ENCODE measurements around the gene BARX2.

The BARX2 gene

DNA sequence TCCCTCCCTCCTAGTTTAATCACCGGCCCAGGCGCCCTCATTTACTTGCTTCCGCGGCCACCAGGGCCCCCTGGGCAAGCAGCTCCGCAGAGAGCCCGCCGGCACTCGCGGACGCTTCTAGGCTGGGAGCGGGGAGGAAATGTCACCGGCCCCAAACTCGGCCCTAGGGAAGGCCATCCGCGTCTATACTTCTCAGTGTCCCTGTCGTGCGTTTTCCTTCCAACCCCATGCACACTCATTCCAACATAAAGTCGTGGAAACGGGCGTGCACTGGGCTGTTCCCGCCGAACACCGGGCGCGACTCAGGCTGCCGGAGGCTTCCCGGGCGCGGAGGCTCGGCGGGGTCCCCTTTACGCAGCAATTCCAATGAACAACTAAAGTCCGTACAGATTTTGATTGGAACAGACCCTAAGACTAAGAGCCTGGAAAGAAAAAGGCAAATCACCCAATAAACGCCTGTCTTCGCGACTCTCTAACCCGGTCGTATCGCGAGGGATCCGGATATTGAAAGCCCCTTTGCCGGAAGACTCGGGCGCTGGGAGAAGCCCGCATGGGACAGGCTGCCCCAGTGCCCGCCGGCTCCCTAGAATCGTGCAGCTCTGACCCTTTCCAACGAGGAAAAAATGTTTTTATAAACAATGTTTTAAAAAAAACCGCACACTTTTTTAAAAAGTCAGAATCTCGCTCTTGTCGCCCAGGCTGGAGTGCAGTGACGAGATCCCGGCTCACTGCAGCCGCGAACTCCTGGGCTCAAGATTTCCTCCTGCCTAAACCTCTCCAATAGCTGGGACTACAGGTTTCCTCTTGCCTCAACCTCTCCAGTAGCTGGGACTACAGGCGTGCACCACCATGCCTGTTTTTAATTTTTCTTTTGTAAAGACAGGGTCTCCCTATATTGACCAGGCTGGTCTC is 1.3 kb upstream of the BARX2 start:
- no peak for DNase-seq (ENCODE audit: low read depth, low spot score)

GRCh38 chr11:129374993-129375750 is 476 bp upstream of the BARX2 start:
- no peak for DNase-seq (ENCODE audit: low read depth, low spot score)

GRCh38 chr11:129376658-129377341 is 1.2 kb downstream of the BARX2 start:
- no peak for DNase-seq (ENCODE audit: low read depth, low spot score)

GRCh38 chr11:129377739-129378138 is 2.1 kb downstream of the BARX2 start:
- no peak for DNase-seq (ENCODE audit: low read depth, low spot score)

GRCh38 chr11:129380413-129380812 is 4.8 kb downstream of the BARX2 start:
- DNase-seq (ENCODE audit: low read depth, low spot score), result no peak

DNA sequence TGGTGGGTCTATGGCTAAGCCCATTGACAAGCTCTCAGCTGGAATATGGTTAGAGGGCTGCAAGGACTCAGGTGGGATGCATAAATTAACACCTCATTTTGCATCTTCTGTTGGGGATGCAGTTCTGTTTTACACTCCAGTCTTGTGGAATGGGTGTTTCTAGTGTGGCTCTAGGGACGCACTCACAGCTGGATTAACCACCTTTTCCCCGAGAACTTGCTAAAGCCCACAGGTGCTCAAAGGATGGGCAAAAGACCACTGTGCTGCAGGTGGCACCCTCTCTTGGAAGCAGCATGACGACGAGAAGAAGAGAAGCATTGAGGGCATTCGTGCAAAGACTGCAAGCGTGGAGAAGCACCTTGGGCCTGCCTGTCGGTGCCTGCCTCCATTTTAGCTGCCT is 6.9 kb downstream of the BARX2 start:
- DNase-seq (ENCODE audit: low read depth, low spot score), result no peak

DNA sequence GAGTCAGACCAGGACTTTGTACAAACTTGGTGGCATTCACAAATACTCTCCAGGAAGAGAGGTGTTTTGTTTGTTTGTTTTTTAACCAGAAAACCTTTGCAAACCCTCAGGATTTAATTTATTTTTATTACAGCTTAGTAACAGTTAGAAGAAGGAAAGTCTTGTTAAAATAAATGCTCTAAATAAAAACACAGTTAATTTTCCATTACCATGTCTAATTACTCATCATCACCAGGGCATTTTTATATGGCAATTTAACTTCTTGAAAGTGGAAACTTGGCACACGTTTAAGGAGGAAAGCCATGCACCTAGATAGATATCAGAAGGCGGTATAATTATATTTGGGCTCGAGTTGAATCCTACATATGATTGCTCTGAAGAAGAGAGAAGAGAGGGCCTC is 7.4 kb downstream of the BARX2 start:
- no peak for DNase-seq (ENCODE audit: low read depth, low spot score)

GRCh38 chr11:129383502-129383901 is 7.9 kb downstream of the BARX2 start:
- DNase-seq (ENCODE audit: low read depth, low spot score), result no peak

GRCh38 chr11:129384415-129384814 is 8.8 kb downstream of the BARX2 start:
- DNase-seq (ENCODE audit: low read depth, low spot score), result no peak

GRCh38 chr11:129385801-129386200 is 10.2 kb downstream of the BARX2 start:
- no peak for DNase-seq (ENCODE audit: low read depth, low spot score)

DNA sequence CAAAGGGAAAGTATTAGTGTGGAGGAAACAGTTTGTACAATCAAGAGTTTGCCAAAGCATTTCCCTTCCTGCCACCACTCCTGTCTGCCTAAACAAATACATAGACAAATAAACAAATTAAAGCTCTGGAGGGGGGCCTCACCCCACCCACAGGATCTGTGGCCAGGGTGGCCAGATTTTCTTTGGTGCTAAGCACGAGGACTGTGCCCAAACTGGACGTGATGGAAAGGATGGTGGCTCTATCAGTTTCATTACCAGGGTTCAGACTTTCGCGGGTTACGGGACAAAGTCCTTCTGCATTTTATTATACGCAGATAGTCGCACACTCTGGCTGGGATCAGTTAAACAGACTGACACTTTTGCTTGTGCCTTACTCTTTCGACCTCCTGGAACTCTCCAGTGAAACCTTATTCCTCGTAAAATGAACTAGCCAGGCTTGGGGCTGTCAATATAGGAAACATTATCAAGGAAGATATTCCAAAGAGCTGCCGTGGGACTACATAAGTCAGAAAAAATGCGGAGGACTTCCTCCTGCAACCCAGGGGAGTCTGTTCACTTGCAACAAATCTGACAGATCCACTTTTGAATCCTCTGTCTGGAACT is 11.2 kb downstream of the BARX2 start:
- no peak for DNase-seq (ENCODE audit: low read depth, low spot score)

DNA sequence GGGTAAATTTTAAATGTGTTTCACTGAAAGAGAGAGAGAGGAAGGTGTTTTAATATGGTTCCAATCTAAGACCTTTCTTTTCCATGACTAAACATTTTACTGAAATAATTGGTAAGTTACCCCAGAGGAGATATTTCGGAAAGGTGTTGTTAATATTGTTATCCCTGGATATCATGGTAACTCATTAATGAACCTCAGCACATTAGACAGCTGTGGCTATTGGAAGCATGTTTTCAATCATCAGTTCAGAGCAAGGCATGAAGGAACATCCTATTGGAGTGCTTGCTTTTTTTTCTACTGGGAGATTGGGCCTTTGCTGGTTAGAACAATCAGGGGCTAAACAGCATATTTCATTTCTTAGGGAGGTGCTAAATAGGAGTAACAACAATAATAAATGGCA is 11.8 kb downstream of the BARX2 start:
- no peak for DNase-seq (ENCODE audit: low read depth, low spot score)

DNA sequence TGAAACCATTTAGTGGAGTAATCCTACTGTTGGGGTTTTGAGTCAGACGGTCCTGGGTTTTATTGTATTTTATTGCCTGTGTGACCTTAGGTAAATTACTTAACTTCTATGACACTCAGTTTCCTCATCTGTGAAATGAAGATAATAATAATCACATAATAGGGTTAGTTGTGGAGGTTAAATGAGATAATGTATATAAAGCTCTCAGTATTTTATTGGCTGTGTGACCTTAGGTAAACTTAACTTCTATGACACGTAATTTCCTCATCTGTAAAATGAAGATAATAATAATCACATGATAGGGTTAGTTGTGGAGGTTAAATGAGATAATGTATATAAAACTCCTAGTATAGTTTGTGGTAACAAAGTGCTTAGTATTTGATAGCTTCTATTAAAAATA is 13.2 kb downstream of the BARX2 start:
- DNase-seq (ENCODE audit: low read depth, low spot score), result no peak

- no peak for DNase-seq (ENCODE audit: low read depth, low spot score)
Observed at GRCh38 chr11:129390303-129390821, 14.7 kb downstream of the BARX2 start.

- DNase-seq (ENCODE audit: low read depth, low spot score), result no peak
Observed at GRCh38 chr11:129391360-129391759, 15.7 kb downstream of the BARX2 start.

GRCh38 chr11:129391821-129392220 is 16.2 kb downstream of the BARX2 start:
- no peak for DNase-seq (ENCODE audit: low read depth, low spot score)

DNA sequence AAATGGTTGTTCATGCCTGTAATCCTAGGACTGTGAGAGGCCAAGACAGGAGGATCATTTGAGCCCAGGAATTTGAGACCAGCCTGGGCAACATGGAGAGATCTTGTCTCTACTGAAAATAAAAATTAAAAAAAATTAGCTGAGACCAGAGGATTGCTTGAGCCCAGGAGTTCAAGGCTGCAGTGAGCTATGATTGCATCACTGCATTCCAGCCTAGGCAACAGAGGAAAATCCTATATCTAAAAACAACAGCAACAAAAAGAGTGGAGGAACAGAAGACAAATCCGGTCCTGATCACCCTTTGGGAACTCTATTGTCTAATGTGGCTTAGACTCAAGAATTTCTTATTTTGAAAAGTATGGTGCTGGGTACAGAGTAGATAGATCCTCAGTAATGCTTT is 17.3 kb downstream of the BARX2 start:
- DNase-seq (ENCODE audit: low read depth, low spot score), result no peak

GRCh38 chr11:129394709-129395108 is 19.1 kb downstream of the BARX2 start:
- no peak for DNase-seq (ENCODE audit: low read depth, low spot score)

DNA sequence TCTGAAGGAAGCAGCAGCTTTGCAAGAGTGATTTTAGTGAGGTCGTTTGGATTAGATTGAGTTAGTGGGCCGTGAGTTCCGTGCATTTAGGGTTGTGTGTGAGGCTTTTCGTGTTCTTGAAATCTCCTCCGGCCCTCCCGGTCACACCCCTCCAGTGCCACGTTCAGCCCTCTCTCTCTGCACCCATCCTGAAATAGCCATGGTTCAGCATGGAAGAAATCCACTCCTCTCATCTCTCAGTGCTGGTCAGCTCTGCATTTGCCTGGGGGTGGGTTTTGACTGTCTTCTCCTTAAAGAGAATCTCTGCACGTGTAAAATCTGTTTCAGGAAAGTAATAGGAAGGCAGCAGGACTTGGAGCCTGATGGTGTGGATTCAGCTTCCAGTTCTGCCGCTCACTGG is 19.8 kb downstream of the BARX2 start:
- no peak for DNase-seq (ENCODE audit: low read depth, low spot score)

DNA sequence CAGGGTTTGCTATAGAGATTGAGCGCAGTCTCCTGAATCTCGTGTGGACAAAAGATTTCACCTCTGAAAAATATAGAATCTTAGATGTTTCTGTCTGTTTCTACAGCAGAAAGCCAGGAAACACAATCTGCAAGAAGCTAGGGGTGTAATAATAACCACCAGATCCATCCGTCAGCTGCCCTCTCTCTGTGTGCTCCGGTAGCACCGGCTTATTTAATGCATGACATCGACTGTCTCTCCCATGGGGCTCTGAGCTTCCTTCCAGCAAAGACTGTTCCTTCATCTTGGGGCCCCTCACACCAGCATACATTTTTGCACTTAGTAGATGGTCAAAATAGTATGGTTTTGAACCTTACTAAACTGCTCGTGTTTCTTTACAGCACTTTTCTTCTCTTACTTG is 20.2 kb downstream of the BARX2 start:
- no peak for DNase-seq (ENCODE audit: low read depth, low spot score)

GRCh38 chr11:129396454-129396853 is 20.8 kb downstream of the BARX2 start:
- DNase-seq (ENCODE audit: low read depth, low spot score), result no peak

Measured in iPS DF 19.7 (cell line).